Upper lobe of right lung (tissue), 1 donor: ENCODE results near the gene ANKRD66. TPM values are rescaled to one million over a fixed set of nuclear protein-coding genes. Genes with fewer than 3 reads are reported as not detected.
A peak's percentile ranks its signal among the peaks of the same experiment; 100 is the strongest.

Source experiments
- ATAC-seq: fragments of 200-7000 bp; cut with Tn5 transposase; one replicate; pipeline ENCODE4 v1.9.1; 2020; ENCODE audit warnings: mild to moderate bottlenecking, moderate library complexity
- DNase-seq: peaks from one replicate; pipeline ENCODE4 v3.0.0-alpha.2; 2020
- H3K27ac ChIP-seq: fragments of 200-600 bp; one replicate; pipeline ENCODE4 v1.8.0; 2022
- H3K27me3 ChIP-seq: fragments of 200-600 bp; one replicate; pipeline ENCODE4 v1.8.0; 2022; ENCODE audit warnings: mild to moderate bottlenecking
- H3K36me3 ChIP-seq: fragments of 200-600 bp; one replicate; pipeline ENCODE4 v1.8.0; 2022
- H3K4me1 ChIP-seq: fragments of 200-600 bp; one replicate; pipeline ENCODE4 v1.8.0; 2022
- H3K4me3 ChIP-seq: fragments of 200-600 bp; one replicate; pipeline ENCODE4 v1.8.0; 2022; ENCODE audit warnings: mild to moderate bottlenecking
- H3K9me3 ChIP-seq: fragments of 200-600 bp; one replicate; pipeline ENCODE4 v1.8.0; 2022
- intact Hi-C: fragments of 100-400 bp; cut with DNase I; formaldehyde crosslinking; loops from one replicate; pipeline ENCODE4 v1.11.0; 2022
- total RNA-seq: library from RNA; stranded (reverse); fragmentation: NEBNext Ultra II Directional; extraction: Animal tissue kit (Norgen Biotek cat#: 25700); gene quantifications from one replicate; pipeline ENCODE4 v1.2.1, GENCODE V29; 2021
- TF ChIP-seq, protein P1 (sequence below): fragments of 200-600 bp; IDR thresholded peaks from one replicate; pipeline ENCODE4 v1.8.0; 2022; ENCODE audit warnings: antibody characterized with exemption
- donor health status: DM: no; HTN: yes; CAD: no; lungs with severe emphysema.

The ANKRD66 gene
- total RNA-seq, 1 donor from 2014 or later = not detected

DNA sequence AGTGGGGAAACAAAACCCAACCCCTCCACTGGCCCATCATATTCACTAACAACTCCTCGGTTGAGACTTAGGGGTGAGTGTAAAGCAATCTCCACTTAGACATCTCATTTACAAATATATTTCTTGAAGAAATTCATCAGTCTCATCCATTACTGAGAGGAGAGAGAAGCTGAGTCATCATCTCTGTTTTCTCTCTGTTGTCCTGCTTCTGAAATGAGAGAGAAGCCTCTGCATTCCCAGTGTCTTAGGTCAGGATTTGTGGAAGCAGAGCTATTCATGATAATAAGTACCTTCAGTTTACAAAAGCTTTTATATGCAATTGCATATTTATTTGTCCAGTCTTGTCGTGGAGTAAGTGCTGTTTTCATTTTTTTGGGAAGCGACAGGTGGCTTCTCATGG lies 47.3 kb downstream of the ANKRD66 start:
- no peaks in the 10 kb centered on the region for H3K9me3 ChIP-seq
- H3K4me3 ChIP-seq = no peak overlapping the region
- no peak for DNase-seq
- no peak for ATAC-seq
- H3K27ac ChIP-seq = no peak overlapping the region
- H3K36me3 ChIP-seq = no peaks in the 10 kb centered on the region
- intact Hi-C loops = no loop called here
- H3K4me1 ChIP-seq = no peaks in the 10 kb centered on the region
- no peaks in the 10 kb centered on the region for H3K27me3 ChIP-seq
- TF ChIP-seq, protein P1, sequence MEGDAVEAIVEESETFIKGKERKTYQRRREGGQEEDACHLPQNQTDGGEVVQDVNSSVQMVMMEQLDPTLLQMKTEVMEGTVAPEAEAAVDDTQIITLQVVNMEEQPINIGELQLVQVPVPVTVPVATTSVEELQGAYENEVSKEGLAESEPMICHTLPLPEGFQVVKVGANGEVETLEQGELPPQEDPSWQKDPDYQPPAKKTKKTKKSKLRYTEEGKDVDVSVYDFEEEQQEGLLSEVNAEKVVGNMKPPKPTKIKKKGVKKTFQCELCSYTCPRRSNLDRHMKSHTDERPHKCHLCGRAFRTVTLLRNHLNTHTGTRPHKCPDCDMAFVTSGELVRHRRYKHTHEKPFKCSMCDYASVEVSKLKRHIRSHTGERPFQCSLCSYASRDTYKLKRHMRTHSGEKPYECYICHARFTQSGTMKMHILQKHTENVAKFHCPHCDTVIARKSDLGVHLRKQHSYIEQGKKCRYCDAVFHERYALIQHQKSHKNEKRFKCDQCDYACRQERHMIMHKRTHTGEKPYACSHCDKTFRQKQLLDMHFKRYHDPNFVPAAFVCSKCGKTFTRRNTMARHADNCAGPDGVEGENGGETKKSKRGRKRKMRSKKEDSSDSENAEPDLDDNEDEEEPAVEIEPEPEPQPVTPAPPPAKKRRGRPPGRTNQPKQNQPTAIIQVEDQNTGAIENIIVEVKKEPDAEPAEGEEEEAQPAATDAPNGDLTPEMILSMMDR = no peak

DNA sequence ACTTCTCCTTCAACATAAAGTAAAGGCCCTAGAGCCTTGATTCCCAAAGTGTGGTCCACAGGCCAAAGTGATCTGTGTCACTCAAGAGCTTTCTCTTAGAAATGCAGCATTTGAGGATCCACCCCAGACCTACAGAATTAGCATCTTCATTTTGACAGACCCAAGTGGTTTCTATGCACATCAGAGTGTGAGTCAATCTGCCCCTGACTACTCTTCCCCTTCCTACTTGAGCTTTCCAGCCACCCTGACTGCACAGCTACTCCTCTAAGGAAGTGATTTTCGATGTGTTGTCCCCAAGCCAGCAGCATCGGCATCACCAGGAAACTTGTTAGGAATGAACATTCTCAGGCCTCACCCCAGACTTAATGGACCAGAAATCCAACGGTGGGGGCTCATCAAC lies 49.1 kb downstream of the ANKRD66 start:
- H3K9me3 ChIP-seq = no peaks in the 10 kb centered on the region
- H3K27me3 ChIP-seq = no peaks in the 10 kb centered on the region
- H3K27ac ChIP-seq = no peak overlapping the region
- DNase-seq (no peak), ATAC-seq (no peak)
- H3K36me3 ChIP-seq = no peaks in the 10 kb centered on the region
- H3K4me1 ChIP-seq = no peaks in the 10 kb centered on the region
- no peak overlapping the region for H3K4me3 ChIP-seq
- intact Hi-C loops = no loop called here
- TF ChIP-seq, protein P1 = no peak

DNA sequence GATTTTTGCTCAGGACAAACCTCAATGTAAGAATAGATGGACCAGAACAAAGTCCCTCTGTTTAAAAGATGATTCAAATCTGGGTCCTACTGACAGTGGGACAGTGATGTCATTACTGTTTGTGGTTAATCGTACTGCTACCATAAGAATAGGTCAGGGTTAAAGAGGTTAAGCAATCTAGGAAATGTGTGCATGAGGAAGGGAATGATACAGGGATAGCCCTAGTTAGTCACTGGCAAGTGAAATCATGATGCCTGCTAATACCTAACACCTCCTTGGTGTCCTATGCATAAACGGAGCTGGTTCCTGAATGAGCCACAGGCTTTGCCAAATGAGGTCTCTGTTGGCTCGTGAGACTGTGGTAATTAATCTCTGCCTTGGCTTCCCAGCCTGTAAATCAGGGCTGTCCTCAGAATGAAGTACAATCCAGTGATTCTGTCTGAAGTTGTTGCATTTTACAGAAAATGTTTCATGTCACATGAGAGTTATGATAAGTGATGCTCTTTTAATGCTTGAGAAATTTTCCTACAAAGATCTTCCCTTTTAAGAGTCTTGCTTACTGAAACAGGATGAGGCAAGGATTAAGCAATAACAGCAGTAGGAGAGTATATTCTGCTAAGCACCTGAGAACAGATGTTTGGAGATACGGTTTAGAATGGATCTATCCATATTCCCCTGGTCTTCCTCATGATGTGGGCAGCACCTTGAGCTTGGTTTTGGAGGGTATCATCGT lies 50.3 kb downstream of the ANKRD66 start:
- H3K27me3 ChIP-seq = no peaks in the 10 kb centered on the region
- no peak overlapping the region for H3K4me3 ChIP-seq
- no peaks in the 10 kb centered on the region for H3K9me3 ChIP-seq
- TF ChIP-seq, protein P1 = no peak
- no peaks in the 10 kb centered on the region for H3K4me1 ChIP-seq
- no peaks in the 10 kb centered on the region for H3K36me3 ChIP-seq
- intact Hi-C loops = no loop called here
- no peak overlapping the region for H3K27ac ChIP-seq
- DNase-seq = no peak
- peak; percentile 38 for ATAC-seq

DNA sequence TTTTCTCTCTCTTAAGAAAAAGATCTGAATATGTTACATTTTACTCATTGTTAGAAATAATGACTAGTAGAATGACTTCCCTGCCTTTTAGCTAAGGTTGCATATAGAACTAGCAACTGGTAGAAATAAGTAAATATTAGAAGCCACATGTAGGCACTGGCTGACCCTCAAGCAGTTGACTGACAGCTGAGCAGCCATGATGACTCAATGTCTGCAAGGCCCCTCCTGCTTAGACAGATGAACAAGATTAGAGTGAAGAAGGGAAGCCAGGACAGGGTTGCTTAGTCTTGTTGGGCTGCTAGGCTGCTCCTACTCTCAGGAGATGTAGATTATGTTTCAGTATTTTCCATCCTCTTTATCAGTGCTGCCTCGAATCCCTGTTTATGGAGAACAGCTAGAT lies 52.9 kb downstream of the ANKRD66 start:
- Histone ChIP-seq H3K4me3 (no peak overlapping the region), H3K36me3 (no peaks in the 10 kb centered on the region), H3K27ac (no peak overlapping the region), H3K9me3 (no peaks in the 10 kb centered on the region), H3K27me3 (no peaks in the 10 kb centered on the region), H3K4me1 (no peaks in the 10 kb centered on the region)
- intact Hi-C loops = no loop called here
- TF ChIP-seq, protein P1 = no peak
- DNase-seq (no peak), ATAC-seq (no peak)

DNA sequence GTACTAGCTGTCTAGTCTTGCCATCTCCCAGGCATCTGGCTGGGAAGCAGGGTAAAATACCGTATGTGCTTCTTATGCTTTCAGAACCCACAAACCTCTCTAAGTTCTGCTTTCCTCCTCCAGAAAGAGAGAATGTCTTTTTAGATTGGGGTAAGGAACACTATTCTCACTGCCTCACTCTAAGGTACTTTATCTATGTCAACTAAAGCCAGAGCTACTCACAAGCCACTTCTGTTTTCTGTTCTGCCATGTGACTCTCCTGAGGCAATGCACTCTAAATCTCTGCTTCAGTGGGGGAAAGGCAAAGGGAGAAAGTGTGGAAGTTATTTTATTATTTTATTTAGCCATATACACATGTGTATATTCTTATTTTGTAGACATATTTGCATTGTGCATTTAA lies 62.1 kb downstream of the ANKRD66 start:
- peak; percentile 89 for ATAC-seq
- intact Hi-C loops = no loop called here
- Histone ChIP-seq H3K4me1 (no peaks in the 10 kb centered on the region), H3K4me3 (no peak overlapping the region), H3K9me3 (no peaks in the 10 kb centered on the region), H3K27me3 (no peaks in the 10 kb centered on the region), H3K27ac (no peak overlapping the region), H3K36me3 (no peaks in the 10 kb centered on the region)
- TF ChIP-seq, protein P1 = no peak
- no peak for DNase-seq

Other genes starting within 250 kb of the ANKRD66 start
- 7.8 TPM for gene CYP39A1, start 94.1 kb upstream of the ANKRD66 start, total RNA-seq
- 17.8 TPM for gene SLC25A27, start 94.0 kb upstream of the ANKRD66 start, total RNA-seq
- gene TDRD6, start 59.0 kb upstream of the ANKRD66 start, total RNA-seq = 1.0 TPM
- gene PLA2G7, start 11.6 kb upstream of the ANKRD66 start, total RNA-seq = 38.8 TPM
- gene MEP1A, start 46.5 kb downstream of the ANKRD66 start, total RNA-seq = not detected
- 283 TPM for gene ADGRF5, start 175.0 kb downstream of the ANKRD66 start, total RNA-seq